Retinal pigment epithelial cell (primary cell): ENCODE measurements around the gene SP9.

ENCODE experiments used
- DNase-seq: peaks from one replicate; pipeline ENCODE4 v3.0.0-alpha.2; 2010; ENCODE audit warnings: low read depth
- H3K4me3 ChIP-seq: 2 replicates; pipeline ENCODE4 v1.5.1; 2011; ENCODE audit warnings: mild to moderate bottlenecking, low read length, control low read depth, moderate library complexity
- TF ChIP-seq, protein P1 (sequence below): conservative IDR thresholded peaks from 2 replicates; pipeline ENCODE4 v1.5.1; 2011; ENCODE audit warnings: low read depth, low read length, control low read depth, inconsistent platforms

SP9 gene

DNA sequence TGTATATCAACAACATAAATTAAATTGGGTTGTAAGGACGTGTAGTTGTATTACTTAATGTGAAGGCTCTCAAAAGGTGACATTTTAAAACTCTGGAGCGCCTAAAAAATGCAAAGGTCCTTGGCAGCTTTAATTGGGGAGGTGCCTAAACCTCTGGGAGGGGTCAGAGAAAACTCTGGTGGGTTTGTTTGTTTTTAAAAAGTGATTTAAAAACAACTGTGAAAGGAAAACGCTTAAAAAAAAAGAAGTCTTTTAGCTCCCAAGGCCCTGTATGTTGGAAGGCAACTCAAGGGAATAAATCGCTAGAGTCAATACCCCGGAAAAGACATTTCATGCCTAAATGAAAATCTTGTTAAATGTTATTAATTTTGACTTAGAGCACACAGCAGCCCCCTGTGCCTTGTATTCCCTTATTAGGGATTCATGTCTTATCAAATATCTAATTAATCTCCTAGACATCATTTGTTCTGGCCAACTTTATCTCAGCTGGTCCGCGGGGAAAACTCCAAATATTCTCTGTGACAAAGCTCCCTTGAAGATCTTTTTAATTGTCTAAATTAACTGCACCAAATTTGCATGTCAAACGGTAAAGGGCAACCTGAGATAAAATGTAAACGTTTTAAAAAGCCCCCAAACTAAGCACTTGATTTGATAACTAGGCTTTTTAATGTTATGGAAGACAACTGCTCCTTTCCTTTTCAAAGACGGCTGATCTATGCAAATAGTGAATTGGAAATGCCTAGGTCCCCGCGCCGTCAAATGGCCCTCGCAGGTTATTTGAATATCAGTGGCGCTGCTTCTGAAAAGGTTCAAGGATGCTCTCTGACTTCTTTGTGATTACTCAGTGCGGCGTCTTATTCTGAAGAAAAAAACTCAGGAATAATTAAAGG lies 4.2 kb downstream of the SP9 start:
- H3K4me3 ChIP-seq = no peak overlapping the region
- TF ChIP-seq, protein P1, sequence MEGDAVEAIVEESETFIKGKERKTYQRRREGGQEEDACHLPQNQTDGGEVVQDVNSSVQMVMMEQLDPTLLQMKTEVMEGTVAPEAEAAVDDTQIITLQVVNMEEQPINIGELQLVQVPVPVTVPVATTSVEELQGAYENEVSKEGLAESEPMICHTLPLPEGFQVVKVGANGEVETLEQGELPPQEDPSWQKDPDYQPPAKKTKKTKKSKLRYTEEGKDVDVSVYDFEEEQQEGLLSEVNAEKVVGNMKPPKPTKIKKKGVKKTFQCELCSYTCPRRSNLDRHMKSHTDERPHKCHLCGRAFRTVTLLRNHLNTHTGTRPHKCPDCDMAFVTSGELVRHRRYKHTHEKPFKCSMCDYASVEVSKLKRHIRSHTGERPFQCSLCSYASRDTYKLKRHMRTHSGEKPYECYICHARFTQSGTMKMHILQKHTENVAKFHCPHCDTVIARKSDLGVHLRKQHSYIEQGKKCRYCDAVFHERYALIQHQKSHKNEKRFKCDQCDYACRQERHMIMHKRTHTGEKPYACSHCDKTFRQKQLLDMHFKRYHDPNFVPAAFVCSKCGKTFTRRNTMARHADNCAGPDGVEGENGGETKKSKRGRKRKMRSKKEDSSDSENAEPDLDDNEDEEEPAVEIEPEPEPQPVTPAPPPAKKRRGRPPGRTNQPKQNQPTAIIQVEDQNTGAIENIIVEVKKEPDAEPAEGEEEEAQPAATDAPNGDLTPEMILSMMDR = no peak
- DNase-seq = no peak

DNA sequence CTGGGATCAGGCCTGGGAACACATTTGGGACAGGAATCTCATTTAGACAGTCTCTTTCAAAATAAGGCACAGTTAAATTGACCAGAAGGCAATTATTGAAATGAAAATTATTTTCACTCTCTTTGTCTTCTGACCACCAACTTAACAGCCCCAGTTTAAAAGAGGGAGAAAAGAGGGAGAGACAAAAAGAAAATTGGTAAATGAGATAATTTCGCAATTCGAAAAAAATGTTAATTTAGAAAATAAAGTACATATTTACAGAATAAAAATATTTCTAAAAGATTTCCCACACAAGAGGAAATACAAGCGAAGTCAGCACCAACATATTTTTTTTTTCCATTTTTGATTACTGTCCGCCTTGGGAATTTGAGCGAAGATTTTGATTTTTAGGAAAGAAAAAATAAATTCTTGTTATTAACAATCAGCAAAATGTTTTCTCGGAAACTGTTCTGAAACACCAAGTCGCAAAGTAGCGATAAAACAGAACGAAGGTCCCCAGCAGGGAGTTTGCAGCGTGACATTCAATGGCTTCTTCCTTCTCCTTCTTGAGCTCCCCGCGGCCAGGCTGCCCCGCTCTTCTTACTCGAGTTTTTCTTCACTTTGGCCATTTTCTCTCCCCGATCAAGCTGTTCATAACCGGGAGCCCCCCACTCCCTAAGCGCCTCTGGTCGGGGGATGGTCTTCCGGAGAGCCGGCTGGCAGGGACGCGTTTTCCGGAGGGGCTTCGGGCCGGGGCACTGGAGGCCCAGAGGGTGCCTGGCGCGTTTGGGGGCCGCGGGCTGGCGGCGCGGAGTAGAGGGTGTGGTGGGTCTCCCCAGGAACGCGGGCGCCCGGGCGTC lies 5.0 kb downstream of the SP9 start:
- no peak overlapping the region for H3K4me3 ChIP-seq
- TF ChIP-seq, protein P1 = no peak
- no peak for DNase-seq

DNA sequence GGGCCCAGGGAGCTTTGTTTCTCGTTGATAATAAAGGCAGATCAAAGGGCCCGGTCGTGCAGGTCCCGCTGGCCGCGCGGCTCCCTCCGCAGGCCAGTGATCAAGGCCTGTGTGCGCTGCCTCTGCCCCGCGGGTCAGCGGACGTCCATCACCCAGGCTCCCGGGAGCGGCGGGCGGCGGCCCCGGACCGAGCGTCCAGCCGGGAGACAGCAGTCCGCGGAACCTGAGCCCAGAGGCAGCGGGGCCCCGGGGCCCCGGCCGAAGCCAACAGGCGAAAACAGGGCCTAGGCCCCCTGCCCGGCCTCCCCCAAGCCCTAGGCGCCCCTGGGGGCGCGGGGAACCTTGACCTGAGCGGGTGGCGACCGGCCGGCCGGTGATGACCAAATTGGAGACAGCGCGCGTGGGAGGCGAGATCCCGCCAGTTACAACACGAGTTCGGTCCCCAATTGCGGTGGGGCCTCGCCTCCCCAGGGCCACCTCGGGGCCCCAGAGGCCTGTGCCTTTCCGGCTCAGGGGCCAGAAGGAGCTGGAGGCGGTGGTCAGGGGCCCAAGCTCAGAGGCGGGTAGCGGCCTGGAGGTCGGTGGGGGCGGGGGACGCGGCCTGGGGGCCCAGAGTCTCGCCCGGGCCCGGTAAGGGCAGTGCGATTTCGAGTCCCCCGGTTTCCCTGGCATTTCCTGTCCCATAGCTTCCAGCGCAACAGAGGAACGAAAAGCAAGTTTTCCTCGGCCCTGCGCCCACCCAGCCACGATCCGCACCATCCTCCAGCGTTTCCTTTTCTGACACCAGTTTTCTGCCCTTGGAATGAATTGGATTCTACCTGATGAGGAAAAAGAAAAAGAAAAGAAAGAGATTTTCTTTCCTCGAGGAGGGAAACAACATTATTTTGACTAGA lies 5.9 kb downstream of the SP9 start:
- no peak for DNase-seq
- H3K4me3 ChIP-seq = no peak overlapping the region
- TF ChIP-seq, protein P1 = no peak

DNA sequence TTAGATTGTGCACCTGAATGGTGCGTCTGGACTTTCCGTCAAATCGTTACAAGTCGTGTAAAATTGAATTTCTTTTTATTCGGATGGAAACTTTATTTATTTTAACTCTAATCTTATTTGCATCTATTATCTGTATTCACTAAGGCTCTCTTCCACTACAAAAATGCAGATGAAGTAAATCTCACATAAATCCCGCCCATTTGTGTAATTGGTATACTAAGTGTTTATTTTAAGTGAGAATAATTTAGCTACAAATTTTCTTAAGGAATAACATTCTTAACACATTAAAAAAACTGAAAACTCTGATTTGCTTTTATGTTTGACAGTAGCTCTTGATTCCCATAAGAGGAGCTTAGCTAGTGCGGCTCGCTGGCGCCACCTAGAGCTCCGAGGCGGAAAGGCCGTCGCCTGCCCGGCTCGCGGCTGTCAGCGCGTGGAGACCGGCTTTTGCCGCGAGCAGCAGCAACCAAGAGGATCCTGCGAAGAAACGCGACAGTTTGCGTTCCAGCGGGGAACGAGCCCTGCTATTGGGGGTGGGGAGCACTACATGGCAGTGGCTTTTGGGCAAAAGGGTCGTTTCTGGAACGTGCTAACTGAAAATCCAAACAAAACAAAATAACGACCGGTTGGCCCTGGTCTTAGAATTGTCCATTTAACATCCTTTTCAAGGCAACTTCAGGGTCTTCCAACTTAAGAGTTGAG lies 6.7 kb downstream of the SP9 start:
- TF ChIP-seq, protein P1 = peak; percentile 99
- DNase-seq = peak; percentile 18
- H3K4me3 ChIP-seq = no peak overlapping the region

DNA sequence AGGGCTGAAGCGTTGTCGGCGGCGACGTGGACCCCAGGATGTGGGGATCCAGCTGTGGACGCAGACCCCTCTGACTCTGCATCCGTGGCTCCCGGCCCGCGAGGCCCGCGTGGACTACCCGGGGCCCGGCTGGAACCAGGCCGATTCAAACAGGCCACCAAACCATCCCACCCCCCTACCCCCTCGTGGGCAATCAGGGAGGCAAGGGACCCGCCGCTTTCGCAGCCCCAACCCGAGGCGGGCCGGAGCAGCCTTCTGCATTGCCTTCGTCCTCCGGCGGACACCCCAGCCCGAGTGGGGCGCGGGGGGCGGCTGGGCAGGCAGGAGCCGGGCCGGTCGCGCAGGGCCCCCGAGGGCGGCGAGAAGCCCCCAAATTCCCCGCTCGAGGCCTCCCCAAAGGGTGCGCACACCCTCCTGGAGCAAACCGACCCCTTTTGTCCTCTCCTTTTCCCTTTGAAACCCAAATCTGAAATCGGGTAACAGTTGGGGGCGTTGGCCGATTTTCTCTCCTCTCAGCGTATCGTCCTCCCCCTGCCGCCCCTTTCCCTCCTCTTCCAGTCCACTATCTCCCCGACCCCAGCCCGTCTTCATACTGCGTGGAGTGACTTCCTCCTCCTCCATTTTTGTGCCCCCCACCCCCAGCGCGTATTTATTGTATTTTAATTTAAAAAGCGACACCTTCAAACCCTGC lies 7.4 kb downstream of the SP9 start:
- no peak overlapping the region for H3K4me3 ChIP-seq
- DNase-seq = no peak
- TF ChIP-seq, protein P1 = no peak
